Activated naive CD4-positive, alpha-beta T cell (primary cell): ENCODE data around the gene MAGED4.
"Not testable (repeated sequence)": the region's sequence is repeated elsewhere in the genome, so short reads cannot be mapped to it uniquely, and the experiment has no call there.

Experiments
- DNase-seq, 4 experiments: peaks; one replicate each; lab custom pipeline; 2025; lab: John Stamatoyannopoulos, UW

The MAGED4 gene

GRCh38 chrX:52184440-52185077 is at the start of gene MAGED4:
Gene MAGED4, plus strand, starts transcription at chrX:52184888. Its CDS starts 1,035 bp downstream, at chrX:52185923.
- DNase-seq: not testable (repeated sequence)

- no peak for DNase-seq
Measured at GRCh38 chrX:52138830-52139544, 45.7 kb upstream of the MAGED4 start.

GRCh38 chrX:52139545-52139895 is 45.2 kb upstream of the MAGED4 start:
- DNase-seq: no peak

- DNase-seq: no peak
Measured at GRCh38 chrX:52140020-52140419, 44.7 kb upstream of the MAGED4 start.

- not testable (repeated sequence) for DNase-seq
Measured at GRCh38 chrX:52150667-52151066, 34.0 kb upstream of the MAGED4 start.

GRCh38 chrX:52160140-52160539 is 24.5 kb upstream of the MAGED4 start:
- not testable (repeated sequence) for DNase-seq

- DNase-seq: no peak
Measured at GRCh38 chrX:52166840-52167239, 17.8 kb upstream of the MAGED4 start.

- not testable (repeated sequence) for DNase-seq
Measured at GRCh38 chrX:52171055-52171454, 13.6 kb upstream of the MAGED4 start.

GRCh38 chrX:52185078-52185453 is 378 bp downstream of the MAGED4 start:
- not testable (repeated sequence) for DNase-seq

GRCh38 chrX:52211405-52211804 is 26.7 kb downstream of the MAGED4 start:
- not testable (repeated sequence) for DNase-seq

GRCh38 chrX:52213276-52213675 is 28.6 kb downstream of the MAGED4 start:
- DNase-seq: no peak

- no peak for DNase-seq
Measured at GRCh38 chrX:52216541-52216940, 31.9 kb downstream of the MAGED4 start.

- DNase-seq: no peak
Measured at GRCh38 chrX:52217494-52218160, 32.9 kb downstream of the MAGED4 start.

GRCh38 chrX:52220936-52221335 is 36.2 kb downstream of the MAGED4 start:
- DNase-seq: no peak
